Keratinocyte (primary cell): ENCODE data around the gene APBB1.

ENCODE experiments used
- EZH2 ChIP-seq: IDR thresholded peaks from one replicate; pipeline ENCODE4 v1.6.1; 2012; ENCODE audit warnings: inconsistent platforms, mild to moderate bottlenecking, low read length, moderate library complexity
- TF ChIP-seq, protein P1 (sequence below), 3 experiments: IDR thresholded peaks in 1 of 3; conservative IDR thresholded peaks in 1 of 3; optimal IDR thresholded peaks in 1 of 3; 2 replicates in 2 of 3; 3 replicates in 1 of 3; pipeline versions ENCODE3 to v1.5.1; 2011; ENCODE audit warnings: low read length in 3 of 3, mild to moderate bottlenecking in 3 of 3, moderate library complexity in 2 of 3, control low read depth in 1 of 3, inconsistent platforms in 1 of 3; ENCODE audit not compliant: insufficient read depth in 2 of 3; ENCODE audit errors: extremely low read depth in 1 of 3

DNA sequence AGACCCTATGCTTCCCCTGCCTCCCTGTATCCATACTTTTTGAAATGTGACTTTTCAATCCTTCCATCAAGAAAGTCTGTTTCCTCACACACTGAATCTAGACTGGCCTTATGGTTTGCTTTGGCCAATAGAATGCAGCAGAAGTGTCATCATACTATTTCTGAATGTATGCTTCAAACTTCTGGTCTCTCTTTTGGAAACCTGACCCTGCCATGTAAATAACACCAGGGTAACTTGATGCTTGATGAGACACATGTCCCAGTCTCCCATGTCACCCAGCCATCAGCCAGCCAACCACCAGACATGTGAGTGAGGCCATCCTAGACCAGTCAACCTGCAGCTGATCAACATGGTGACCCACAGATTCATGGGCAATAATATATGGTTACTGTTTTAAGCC lies 68.9 kb downstream of the APBB1 start:
- TF ChIP-seq EZH2 = no peak
- TF ChIP-seq, protein P1, sequence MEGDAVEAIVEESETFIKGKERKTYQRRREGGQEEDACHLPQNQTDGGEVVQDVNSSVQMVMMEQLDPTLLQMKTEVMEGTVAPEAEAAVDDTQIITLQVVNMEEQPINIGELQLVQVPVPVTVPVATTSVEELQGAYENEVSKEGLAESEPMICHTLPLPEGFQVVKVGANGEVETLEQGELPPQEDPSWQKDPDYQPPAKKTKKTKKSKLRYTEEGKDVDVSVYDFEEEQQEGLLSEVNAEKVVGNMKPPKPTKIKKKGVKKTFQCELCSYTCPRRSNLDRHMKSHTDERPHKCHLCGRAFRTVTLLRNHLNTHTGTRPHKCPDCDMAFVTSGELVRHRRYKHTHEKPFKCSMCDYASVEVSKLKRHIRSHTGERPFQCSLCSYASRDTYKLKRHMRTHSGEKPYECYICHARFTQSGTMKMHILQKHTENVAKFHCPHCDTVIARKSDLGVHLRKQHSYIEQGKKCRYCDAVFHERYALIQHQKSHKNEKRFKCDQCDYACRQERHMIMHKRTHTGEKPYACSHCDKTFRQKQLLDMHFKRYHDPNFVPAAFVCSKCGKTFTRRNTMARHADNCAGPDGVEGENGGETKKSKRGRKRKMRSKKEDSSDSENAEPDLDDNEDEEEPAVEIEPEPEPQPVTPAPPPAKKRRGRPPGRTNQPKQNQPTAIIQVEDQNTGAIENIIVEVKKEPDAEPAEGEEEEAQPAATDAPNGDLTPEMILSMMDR (optimal IDR thresholded peaks at IDR 0.05 in 1 of 3, IDR thresholded peaks at IDR 0.05 in 1 of 3, conservative IDR thresholded peaks at IDR 0.05 in 1 of 3; ENCODE audit: extremely low read depth in 1 of 3, insufficient read depth in 2 of 3, low read length in 3 of 3) = no peak
